Uterus (tissue), 2 donors: ENCODE data around the gene ADAMTS15.

Experiments used
- CTCF ChIP-seq, 4 experiments: fragments of 200-600 bp in 2 of 4; fragments of 450-650 bp in 2 of 4; sonication (generic) in 2 of 4; IDR thresholded peaks; one replicate each; pipeline ENCODE4 v1.5.1; 2016 to 2019; ENCODE audit warnings: antibody characterized with exemption in 4 of 4, mild to moderate bottlenecking in 2 of 4, moderate library complexity in 1 of 4
- POLR2A ChIP-seq, 2 donors: fragments of 450-650 bp; IDR thresholded peaks; one replicate each; pipeline ENCODE4 v1.6.1; 2016; ENCODE audit warnings: antibody characterized with exemption in 2 of 2, mild to moderate bottlenecking in 1 of 2, moderate library complexity in 1 of 2

- no peak for TF ChIP-seq POLR2A (IDR thresholded peaks at IDR 0.05)
- TF ChIP-seq CTCF (IDR thresholded peaks at IDR 0.05): no peak
These were observed 49.2 kb upstream of the ADAMTS15 start for GRCh38 chr11:130399196-130399595.
